Measurements from ENCODE around the gene ALOX12B. TPM values are rescaled to one million over a fixed set of nuclear protein-coding genes. Genes with fewer than 3 reads are reported as not detected.
"Not testable (repeated sequence)": the region's sequence is repeated elsewhere in the genome, so short reads cannot be mapped to it uniquely, and the experiment has no call there.

ALOX12B gene
- total RNA-seq, 1 donor, result not detected

- TF ChIP-seq, protein P1, sequence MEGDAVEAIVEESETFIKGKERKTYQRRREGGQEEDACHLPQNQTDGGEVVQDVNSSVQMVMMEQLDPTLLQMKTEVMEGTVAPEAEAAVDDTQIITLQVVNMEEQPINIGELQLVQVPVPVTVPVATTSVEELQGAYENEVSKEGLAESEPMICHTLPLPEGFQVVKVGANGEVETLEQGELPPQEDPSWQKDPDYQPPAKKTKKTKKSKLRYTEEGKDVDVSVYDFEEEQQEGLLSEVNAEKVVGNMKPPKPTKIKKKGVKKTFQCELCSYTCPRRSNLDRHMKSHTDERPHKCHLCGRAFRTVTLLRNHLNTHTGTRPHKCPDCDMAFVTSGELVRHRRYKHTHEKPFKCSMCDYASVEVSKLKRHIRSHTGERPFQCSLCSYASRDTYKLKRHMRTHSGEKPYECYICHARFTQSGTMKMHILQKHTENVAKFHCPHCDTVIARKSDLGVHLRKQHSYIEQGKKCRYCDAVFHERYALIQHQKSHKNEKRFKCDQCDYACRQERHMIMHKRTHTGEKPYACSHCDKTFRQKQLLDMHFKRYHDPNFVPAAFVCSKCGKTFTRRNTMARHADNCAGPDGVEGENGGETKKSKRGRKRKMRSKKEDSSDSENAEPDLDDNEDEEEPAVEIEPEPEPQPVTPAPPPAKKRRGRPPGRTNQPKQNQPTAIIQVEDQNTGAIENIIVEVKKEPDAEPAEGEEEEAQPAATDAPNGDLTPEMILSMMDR (IDR thresholded peaks at IDR 0.05; ENCODE audit: insufficient read depth, low read depth, low read length), result peak; percentile 73
- peak overlapping the region; percentile 29 for H3K4me3 ChIP-seq (ENCODE audit: low read depth, low read length)
- peak; percentile 26 for DNase-seq (ENCODE audit: low read depth)
Measured at GRCh38 chr17:8109661-8110455, 22.3 kb upstream of the ALOX12B start.

- TF ChIP-seq, protein P1 (IDR thresholded peaks at IDR 0.05; ENCODE audit: insufficient read depth, low read depth, low read length), result no peak
- no peak for DNase-seq (ENCODE audit: low read depth)
- no peak overlapping the region for H3K4me3 ChIP-seq (ENCODE audit: low read depth, low read length)
Measured at GRCh38 chr17:8108972-8109660, 21.6 kb upstream of the ALOX12B start.

GRCh38 chr17:8106980-8107379 lies 19.5 kb upstream of the ALOX12B start:
- DNase-seq (ENCODE audit: low read depth); H3K4me3 ChIP-seq (ENCODE audit: low read depth, low read length): not testable (repeated sequence)

DNA sequence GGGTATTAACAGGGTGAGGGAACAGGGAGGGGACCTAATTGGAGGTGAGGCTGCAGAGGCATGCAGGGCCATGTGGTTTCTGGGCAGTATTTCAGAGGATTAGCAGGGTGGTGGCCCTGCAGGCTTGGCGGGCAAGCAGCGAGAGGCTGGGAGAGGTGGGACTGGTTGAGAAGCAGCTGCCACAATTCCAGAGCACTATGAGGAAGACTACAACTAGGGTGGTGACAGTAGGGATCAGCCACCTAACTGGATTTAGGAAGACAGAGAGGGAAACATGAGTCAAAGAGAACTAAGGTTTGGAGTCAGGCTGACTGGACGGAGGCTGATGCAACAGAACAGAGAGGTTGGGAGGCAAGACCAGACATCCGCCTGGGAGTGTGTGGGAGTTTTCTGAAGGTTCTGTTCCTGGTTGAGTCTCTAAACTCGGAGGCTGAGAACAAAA lies 18.5 kb upstream of the ALOX12B start:
- DNase-seq (ENCODE audit: low read depth), result peak; percentile 44

GRCh38 chr17:8104911-8105310 lies 17.4 kb upstream of the ALOX12B start:
- no peak overlapping the region for H3K4me3 ChIP-seq (ENCODE audit: low read depth, low read length)
- TF ChIP-seq, protein P1 (IDR thresholded peaks at IDR 0.05; ENCODE audit: insufficient read depth, low read depth, low read length), result no peak
- no peak for DNase-seq (ENCODE audit: low read depth)

More for the DNA sequence above, 18.5 kb upstream of the ALOX12B start:
- H3K4me3 ChIP-seq (ENCODE audit: low read depth, low read length), result no peak overlapping the region
- TF ChIP-seq, protein P1 (IDR thresholded peaks at IDR 0.05; ENCODE audit: insufficient read depth, low read depth, low read length), result no peak

DNA sequence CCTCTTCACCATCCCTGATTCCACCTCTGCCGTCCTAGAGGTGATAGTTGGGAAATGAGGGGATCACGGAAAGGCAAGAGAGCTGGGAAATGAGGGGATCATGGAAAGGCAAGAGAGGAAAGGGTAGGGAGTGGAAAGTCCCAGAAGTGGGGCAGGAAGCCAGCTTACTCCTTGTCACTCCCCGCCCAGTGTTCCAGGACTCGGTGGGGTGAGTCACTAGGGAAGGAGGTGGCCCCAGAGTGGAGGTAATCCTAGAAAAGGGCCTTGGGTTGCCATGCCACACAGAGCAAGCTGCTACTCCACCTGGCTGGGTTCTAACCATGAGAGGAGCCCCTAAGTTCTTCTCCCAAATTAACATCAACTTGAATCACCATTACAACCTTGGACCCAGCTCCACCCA lies 16.0 kb upstream of the ALOX12B start:
- no peak overlapping the region for H3K4me3 ChIP-seq (ENCODE audit: low read depth, low read length)
- TF ChIP-seq, protein P1 (IDR thresholded peaks at IDR 0.05; ENCODE audit: insufficient read depth, low read depth, low read length), result no peak
- no peak for DNase-seq (ENCODE audit: low read depth)

DNA sequence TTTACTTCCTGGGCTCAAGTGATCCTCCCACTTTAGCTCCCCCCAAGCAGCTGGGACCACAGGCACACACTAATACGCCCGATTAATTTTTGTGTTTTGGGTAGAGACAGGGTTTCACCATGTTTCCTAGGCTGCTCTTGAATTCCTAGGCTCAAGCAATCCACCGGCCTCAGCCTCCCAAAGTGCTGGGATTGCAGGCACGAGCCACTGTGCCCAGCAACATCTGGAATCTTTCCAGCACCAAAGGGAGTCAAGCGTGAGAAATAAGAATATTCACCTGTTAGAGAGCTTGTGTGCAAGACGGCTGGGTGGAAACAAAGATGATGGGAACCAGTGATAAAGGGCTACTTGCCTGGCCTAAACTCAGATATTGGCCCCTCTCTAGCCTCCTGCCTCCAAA lies 14.2 kb upstream of the ALOX12B start:
- TF ChIP-seq, protein P1 (IDR thresholded peaks at IDR 0.05; ENCODE audit: insufficient read depth, low read depth, low read length), result no peak
- no peak for DNase-seq (ENCODE audit: low read depth)
- H3K4me3 ChIP-seq (ENCODE audit: low read depth, low read length), result no peak overlapping the region
